Osteocyte (in vitro differentiated cells): ENCODE data around the gene TIAL1. TPM values are rescaled to one million over a fixed set of nuclear protein-coding genes. Genes with fewer than 3 reads are reported as not detected.
A peak's percentile ranks its signal among the peaks of the same experiment; 100 is the strongest.

Experiments used
- DNase-seq: peaks from one replicate; pipeline ENCODE4 v3.0.0; 2021; ENCODE audit warnings: mixed read lengths; ENCODE audit not compliant: unreplicated experiment; ENCODE audit errors: extremely low spot score
- H3K27ac Mint-ChIP-seq: one replicate; pipeline ENCODE4 v1.8.0; 2021; ENCODE audit warnings: mild to moderate bottlenecking, mixed read lengths; ENCODE audit not compliant: unreplicated experiment
- H3K27me3 Mint-ChIP-seq: one replicate; pipeline ENCODE4 v1.8.0; 2021; ENCODE audit warnings: mixed read lengths; ENCODE audit not compliant: unreplicated experiment
- H3K36me3 Mint-ChIP-seq: one replicate; pipeline ENCODE4 v1.8.0; 2021; ENCODE audit warnings: mixed read lengths; ENCODE audit not compliant: unreplicated experiment
- H3K4me1 Mint-ChIP-seq: one replicate; pipeline ENCODE4 v1.8.0; 2021; ENCODE audit warnings: mixed read lengths; ENCODE audit not compliant: unreplicated experiment
- H3K4me3 Mint-ChIP-seq: one replicate; pipeline ENCODE4 v1.8.0; 2021; ENCODE audit warnings: mild to moderate bottlenecking, moderate library complexity, mixed read lengths; ENCODE audit not compliant: unreplicated experiment
- H3K9me3 Mint-ChIP-seq: one replicate; pipeline ENCODE4 v1.8.0; 2021; ENCODE audit warnings: mixed read lengths; ENCODE audit not compliant: unreplicated experiment
- total RNA-seq: library from RNA; stranded (reverse); gene quantifications from 2 replicates; pipeline ENCODE4 v1.2.1, GENCODE V29; 2021
- TF ChIP-seq, protein P1 (sequence below): fragments of 200-600 bp; sonication (generic); IDR thresholded peaks from 2 replicates; pipeline ENCODE4 v1.5.0; 2021; ENCODE audit warnings: antibody characterized with exemption, mild to moderate bottlenecking, moderate library complexity

The TIAL1 gene
- total RNA-seq, 1 donor from 2014 or later = 133 TPM

DNA sequence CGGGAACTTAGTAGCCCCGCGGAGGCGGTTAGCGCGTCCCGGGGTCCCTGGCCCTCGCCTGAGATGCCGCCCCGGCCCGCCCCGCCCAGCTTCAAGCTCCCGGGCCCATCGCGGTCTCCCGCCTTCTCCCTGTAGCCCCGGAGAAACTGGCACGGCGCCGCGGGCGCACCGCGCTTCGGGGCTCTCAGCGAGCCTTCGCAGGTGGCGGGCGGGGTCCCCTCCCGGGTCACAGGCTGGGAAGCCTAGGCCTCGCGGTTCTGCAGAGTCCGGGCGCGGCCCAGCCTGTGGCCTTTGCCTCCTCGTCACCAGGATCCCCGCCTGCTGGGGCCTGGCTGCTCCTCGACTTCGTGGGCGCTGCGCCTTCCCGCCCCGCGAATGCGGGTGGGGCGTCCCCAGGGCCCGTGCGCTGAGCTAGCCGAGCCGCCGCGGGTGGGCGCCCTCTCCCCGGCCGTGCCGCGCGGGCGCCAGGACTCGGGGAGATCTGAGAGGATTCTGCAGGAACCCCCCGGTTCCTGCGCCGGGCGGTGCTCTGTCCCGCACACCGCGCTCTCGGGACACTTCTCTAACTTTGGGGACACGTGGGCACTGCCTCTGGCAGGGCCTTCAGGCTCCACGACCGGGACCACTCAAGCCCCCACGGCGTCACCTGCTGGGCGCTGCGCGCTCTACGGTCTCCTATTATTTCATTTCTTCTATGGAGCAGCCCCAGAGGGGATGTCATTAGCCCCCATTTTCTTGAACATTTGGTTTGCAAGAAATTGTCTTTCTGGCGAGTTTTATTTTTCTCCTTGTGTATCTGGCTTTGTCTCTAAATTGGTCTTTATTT, 53.6 kb downstream of the TIAL1 start:
- H3K27me3 Mint-ChIP-seq = peaks cover 8% of the 10 kb centered on the region
- no peak for DNase-seq

DNA sequence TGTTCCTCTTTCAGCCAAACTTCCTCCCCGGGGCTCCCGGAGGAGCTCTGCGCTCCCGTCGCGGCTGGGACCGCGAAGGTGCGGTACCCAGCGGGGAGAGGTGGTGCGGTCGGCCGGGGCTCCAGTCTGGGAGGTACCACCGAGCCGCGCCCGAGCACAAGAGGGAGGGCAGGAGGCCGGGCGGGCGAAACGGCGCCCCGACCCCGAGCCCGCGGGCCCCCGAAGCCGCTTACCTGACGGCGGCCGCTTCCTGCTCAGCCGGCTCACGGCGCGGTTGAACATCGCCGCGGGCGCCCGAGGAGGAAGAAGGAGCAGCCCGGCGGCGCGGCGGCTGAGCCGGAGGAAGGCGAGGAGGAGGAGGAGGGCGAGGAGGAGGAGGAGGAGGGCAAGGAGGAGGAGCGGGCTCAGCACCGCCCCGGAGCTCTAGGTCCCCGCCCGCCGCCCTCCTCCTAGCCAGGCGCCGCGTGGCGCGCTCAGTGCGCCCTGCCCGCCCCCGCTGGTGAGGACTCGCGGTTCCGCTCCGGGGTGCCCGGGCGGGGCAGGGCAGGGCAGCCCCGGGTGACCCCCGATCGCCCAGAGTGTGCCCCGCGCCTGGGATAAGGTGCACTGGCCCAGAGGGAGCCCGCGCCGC, 54.3 kb downstream of the TIAL1 start, which contains the start of gene RGS10:
Gene RGS10, minus strand, starts transcription at position 363 of the 631 bp plus-strand sequence. Its CDS starts 81 bp downstream, at position 282.
- Mint-ChIP-seq H3K4me1 (peaks cover 37% of the 10 kb centered on the region), H3K9me3 (no peaks in the 10 kb centered on the region), H3K4me3 (peak within 1 kb of the TSS; percentile 83), H3K36me3 (no peaks in the 10 kb centered on the region), H3K27ac (no peak within 1 kb of the TSS), H3K27me3 (peaks cover 1% of the 10 kb centered on the region)
- no peak for DNase-seq
- TF ChIP-seq, protein P1, sequence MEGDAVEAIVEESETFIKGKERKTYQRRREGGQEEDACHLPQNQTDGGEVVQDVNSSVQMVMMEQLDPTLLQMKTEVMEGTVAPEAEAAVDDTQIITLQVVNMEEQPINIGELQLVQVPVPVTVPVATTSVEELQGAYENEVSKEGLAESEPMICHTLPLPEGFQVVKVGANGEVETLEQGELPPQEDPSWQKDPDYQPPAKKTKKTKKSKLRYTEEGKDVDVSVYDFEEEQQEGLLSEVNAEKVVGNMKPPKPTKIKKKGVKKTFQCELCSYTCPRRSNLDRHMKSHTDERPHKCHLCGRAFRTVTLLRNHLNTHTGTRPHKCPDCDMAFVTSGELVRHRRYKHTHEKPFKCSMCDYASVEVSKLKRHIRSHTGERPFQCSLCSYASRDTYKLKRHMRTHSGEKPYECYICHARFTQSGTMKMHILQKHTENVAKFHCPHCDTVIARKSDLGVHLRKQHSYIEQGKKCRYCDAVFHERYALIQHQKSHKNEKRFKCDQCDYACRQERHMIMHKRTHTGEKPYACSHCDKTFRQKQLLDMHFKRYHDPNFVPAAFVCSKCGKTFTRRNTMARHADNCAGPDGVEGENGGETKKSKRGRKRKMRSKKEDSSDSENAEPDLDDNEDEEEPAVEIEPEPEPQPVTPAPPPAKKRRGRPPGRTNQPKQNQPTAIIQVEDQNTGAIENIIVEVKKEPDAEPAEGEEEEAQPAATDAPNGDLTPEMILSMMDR = no peak

More for the DNA sequence above, 53.6 kb downstream of the TIAL1 start:
- peaks cover 37% of the 10 kb centered on the region for H3K4me1 Mint-ChIP-seq
- no peaks in the 10 kb centered on the region for H3K9me3 Mint-ChIP-seq
- H3K27ac Mint-ChIP-seq = no peak overlapping the region
- H3K4me3 Mint-ChIP-seq = peak overlapping the region; percentile 83
- no peaks in the 10 kb centered on the region for H3K36me3 Mint-ChIP-seq
- TF ChIP-seq, protein P1 = peak; percentile 57

DNA sequence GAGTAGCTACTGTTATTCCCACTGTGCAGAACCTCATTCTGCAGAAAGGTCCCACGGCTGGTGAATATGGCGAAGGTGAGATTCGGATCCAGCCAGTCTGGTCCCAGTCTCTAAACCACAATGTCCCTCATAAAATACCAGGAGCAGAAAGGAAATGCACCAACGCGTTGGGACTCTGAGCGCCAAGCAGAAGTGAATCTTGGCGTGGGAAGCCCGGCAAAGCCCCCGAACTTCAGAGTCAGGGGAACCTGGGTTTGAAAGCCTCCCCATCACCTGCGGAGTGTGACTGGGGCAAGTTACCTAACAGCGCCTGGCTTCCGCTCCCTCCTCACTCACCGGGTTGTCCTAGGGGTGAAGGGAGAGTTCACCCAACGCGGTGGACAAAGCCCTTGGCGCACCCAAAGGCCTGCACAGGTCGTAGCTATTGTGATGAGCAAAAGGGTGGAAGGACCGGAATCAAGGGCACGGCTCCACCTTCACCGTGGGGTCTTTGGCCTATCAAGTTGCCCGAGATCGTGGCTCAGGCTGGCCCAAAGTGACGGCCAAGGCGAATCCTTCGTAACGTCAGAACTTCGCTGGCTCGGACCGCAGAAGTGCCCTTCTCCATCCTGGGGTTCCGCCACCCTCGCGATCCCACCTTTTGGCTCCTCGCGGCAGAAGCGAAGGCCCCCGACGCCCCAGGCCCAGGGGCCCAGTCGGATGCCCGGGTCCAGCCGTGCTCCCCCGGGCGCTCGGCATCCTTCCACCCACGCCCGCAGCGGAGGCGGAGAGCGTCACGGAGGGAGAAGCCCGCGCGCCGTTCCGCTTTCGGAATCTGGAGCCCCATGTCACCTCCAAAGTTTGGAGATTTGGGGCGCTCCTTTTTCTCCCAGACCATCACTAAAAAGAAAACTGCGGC, 55.1 kb downstream of the TIAL1 start:
- Mint-ChIP-seq H3K4me3 (peak overlapping the region; percentile 74), H3K27me3 (no peaks in the 10 kb centered on the region), H3K36me3 (no peaks in the 10 kb centered on the region), H3K4me1 (peaks cover 38% of the 10 kb centered on the region), H3K27ac (no peak overlapping the region), H3K9me3 (no peaks in the 10 kb centered on the region)
- TF ChIP-seq, protein P1 = no peak
- DNase-seq = no peak

DNA sequence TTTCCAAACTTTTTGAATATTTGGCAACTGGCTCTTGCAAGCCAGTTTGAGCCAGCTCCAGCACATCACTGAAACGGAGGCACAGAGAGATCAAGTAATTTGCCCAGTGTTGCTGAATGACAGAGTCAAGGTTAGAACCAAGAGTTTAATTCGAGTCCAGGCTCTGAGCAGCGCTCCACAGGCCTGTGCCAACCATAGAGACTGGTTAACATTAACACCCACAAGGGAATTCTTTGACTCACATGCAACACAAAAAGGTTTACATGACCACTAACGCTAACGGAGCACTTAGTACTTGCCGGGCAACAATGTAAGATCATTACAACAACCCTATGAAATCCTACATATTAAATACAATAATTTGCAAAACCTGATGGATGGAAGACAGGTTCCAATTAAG, 55.7 kb downstream of the TIAL1 start:
- peak overlapping the region; percentile 74 for H3K4me3 Mint-ChIP-seq
- DNase-seq = no peak
- TF ChIP-seq, protein P1 = no peak
- H3K36me3 Mint-ChIP-seq = no peaks in the 10 kb centered on the region
- H3K27me3 Mint-ChIP-seq = no peaks in the 10 kb centered on the region
- peaks cover 36% of the 10 kb centered on the region for H3K4me1 Mint-ChIP-seq
- H3K27ac Mint-ChIP-seq = no peak overlapping the region
- H3K9me3 Mint-ChIP-seq = no peaks in the 10 kb centered on the region
